ENCODE data around the gene DNMBP.

GRCh38 chr10:99924451-99925255 is 85.1 kb downstream of the DNMBP start:
- TF ChIP-seq, protein P1, sequence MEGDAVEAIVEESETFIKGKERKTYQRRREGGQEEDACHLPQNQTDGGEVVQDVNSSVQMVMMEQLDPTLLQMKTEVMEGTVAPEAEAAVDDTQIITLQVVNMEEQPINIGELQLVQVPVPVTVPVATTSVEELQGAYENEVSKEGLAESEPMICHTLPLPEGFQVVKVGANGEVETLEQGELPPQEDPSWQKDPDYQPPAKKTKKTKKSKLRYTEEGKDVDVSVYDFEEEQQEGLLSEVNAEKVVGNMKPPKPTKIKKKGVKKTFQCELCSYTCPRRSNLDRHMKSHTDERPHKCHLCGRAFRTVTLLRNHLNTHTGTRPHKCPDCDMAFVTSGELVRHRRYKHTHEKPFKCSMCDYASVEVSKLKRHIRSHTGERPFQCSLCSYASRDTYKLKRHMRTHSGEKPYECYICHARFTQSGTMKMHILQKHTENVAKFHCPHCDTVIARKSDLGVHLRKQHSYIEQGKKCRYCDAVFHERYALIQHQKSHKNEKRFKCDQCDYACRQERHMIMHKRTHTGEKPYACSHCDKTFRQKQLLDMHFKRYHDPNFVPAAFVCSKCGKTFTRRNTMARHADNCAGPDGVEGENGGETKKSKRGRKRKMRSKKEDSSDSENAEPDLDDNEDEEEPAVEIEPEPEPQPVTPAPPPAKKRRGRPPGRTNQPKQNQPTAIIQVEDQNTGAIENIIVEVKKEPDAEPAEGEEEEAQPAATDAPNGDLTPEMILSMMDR (IDR thresholded peaks at IDR 0.05 in 2 of 3, conservative IDR thresholded peaks at IDR 0.05 in 1 of 3; ENCODE audit: borderline replicate concordance in 1 of 3, insufficient read depth in 1 of 3, low read depth in 2 of 3, low read length in 2 of 3), result no peak
- TF ChIP-seq SIN3A (IDR thresholded peaks at IDR 0.05; ENCODE audit: low read depth), result no peak
- TF ChIP-seq, protein P2, sequence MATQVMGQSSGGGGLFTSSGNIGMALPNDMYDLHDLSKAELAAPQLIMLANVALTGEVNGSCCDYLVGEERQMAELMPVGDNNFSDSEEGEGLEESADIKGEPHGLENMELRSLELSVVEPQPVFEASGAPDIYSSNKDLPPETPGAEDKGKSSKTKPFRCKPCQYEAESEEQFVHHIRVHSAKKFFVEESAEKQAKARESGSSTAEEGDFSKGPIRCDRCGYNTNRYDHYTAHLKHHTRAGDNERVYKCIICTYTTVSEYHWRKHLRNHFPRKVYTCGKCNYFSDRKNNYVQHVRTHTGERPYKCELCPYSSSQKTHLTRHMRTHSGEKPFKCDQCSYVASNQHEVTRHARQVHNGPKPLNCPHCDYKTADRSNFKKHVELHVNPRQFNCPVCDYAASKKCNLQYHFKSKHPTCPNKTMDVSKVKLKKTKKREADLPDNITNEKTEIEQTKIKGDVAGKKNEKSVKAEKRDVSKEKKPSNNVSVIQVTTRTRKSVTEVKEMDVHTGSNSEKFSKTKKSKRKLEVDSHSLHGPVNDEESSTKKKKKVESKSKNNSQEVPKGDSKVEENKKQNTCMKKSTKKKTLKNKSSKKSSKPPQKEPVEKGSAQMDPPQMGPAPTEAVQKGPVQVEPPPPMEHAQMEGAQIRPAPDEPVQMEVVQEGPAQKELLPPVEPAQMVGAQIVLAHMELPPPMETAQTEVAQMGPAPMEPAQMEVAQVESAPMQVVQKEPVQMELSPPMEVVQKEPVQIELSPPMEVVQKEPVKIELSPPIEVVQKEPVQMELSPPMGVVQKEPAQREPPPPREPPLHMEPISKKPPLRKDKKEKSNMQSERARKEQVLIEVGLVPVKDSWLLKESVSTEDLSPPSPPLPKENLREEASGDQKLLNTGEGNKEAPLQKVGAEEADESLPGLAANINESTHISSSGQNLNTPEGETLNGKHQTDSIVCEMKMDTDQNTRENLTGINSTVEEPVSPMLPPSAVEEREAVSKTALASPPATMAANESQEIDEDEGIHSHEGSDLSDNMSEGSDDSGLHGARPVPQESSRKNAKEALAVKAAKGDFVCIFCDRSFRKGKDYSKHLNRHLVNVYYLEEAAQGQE (IDR thresholded peaks at IDR 0.05; ENCODE audit: low read depth), result no peak
- no peak for TF ChIP-seq POLR2A (IDR thresholded peaks at IDR 0.05; ENCODE audit: borderline replicate concordance, extremely low read depth, insufficient read depth, insufficient read length)
- no peak for TF ChIP-seq YY1 (IDR thresholded peaks at IDR 0.05; ENCODE audit: extremely low read depth, insufficient replicate concordance, low read depth, low read length)
- no peak for TF ChIP-seq EZH2 (IDR thresholded peaks at IDR 0.05)
- TF ChIP-seq ELF1 (IDR thresholded peaks at IDR 0.05; ENCODE audit: borderline replicate concordance, low read depth), result no peak
